K562 (cell line): ENCODE data around the gene CREB5. TPM values are rescaled to one million over a fixed set of nuclear protein-coding genes. Genes with fewer than 3 reads are reported as not detected.

Experiments used
- ATAC-seq: fragments of 200-7000 bp; cut with Tn5 transposase; 3 replicates; pipeline ENCODE4 v1.9.1; 2020; ENCODE audit warnings: moderate library complexity
- BruUV-seq: library from RNA; stranded (reverse); fragments of 400-500 nt; replicated peaks from 2 replicates; lab custom pipeline; 2021; lab: Mats Ljungman, UMichigan
- CTCF ChIA-PET: fragments of 300-600 bp; formaldehyde crosslinking; extraction: SDS; loops from one replicate; lab custom pipeline; 2021; ENCODE audit warnings: low intra/inter-chr PET ratio; lab: Yijun Ruan, JAX
- POLR2A ChIA-PET: fragments of 300-600, 350-650 bp; sonication (Branson Sonifier 250); formaldehyde crosslinking; extraction: SDS; loops from one replicate; lab custom pipeline; 2021; ENCODE audit warnings: antibody characterized with exemption, inconsistent platforms; lab: Yijun Ruan, JAX
- DNase-seq, 4 experiments: peaks; one replicate each; pipeline versions ENCODE4 v3.0.0 to v3.0.0-alpha.2; 2011 to 2018; ENCODE audit warnings: low spot score in 3 of 4, mixed read lengths in 3 of 4; ENCODE audit errors: extremely low read depth in 1 of 4
- FAIRE-seq: peaks from 2 replicates; lab custom pipeline; 2011; peaks lifted over from hg19 to GRCh38; lab: Jason Lieb, UNC
- H2AFZ ChIP-seq: 2 replicates; pipeline ENCODE4 v1.6.0; 2011; ENCODE audit warnings: low read depth, low read length, control low read depth, inconsistent platforms
- H3K27ac ChIP-seq: fragments of 200-600 bp; 3 replicates; pipeline ENCODE4 v1.8.0; 2011; ENCODE audit warnings: low read depth, mild to moderate bottlenecking, control low read depth, inconsistent platforms, low read length, moderate library complexity, mixed read lengths; ENCODE audit errors: extremely low read depth
- H3K27me3 ChIP-seq, 2 experiments: fragments of 300-600 bp in 1 of 2; 2 replicates in 1 of 2; 3 replicates in 1 of 2; pipeline versions ENCODE4 v1.6.0 to v1.8.0; 2011; ENCODE audit warnings: inconsistent platforms in 2 of 2, low read length in 2 of 2, mild to moderate bottlenecking in 1 of 2, mixed read lengths in 1 of 2, moderate library complexity in 1 of 2; ENCODE audit not compliant: control insufficient read depth in 2 of 2, insufficient read depth in 2 of 2
- H3K36me3 ChIP-seq: fragments of 300-600 bp; 3 replicates; pipeline ENCODE4 v1.8.0; 2011; ENCODE audit warnings: mild to moderate bottlenecking, low read length, inconsistent platforms; ENCODE audit not compliant: control insufficient read depth, insufficient read depth
- H3K4me1 ChIP-seq, 2 experiments: fragments of 200-600 bp in 1 of 2; replicated peaks in 1 of 2; 2 replicates in 1 of 2; 3 replicates in 1 of 2; pipeline versions ENCODE4 v1.5.1 to v1.8.0; 2011; ENCODE audit warnings: inconsistent platforms in 2 of 2, low read length in 2 of 2, mild to moderate bottlenecking in 1 of 2, mixed read lengths in 1 of 2, moderate library complexity in 1 of 2; ENCODE audit not compliant: control insufficient read depth in 2 of 2, insufficient read depth in 2 of 2
- H3K4me2 ChIP-seq: 2 replicates; pipeline ENCODE4 v1.6.1; 2011; ENCODE audit warnings: low read length, control low read depth, inconsistent platforms, mixed read lengths; ENCODE audit not compliant: insufficient read depth
- H3K4me3 ChIP-seq: fragments of 200-600 bp; sonication (generic), shearing (Covaris generic); 2 replicates; pipeline ENCODE4 v1.5.1; 2016; ENCODE audit warnings: control low read depth, inconsistent platforms
- H3K79me2 ChIP-seq: fragments of 200-600 bp; 3 replicates; pipeline ENCODE4 v1.8.0; 2011; ENCODE audit warnings: low read length, inconsistent platforms; ENCODE audit not compliant: control insufficient read depth, insufficient read depth
- H3K9ac ChIP-seq, 2 experiments: 2 replicates each; pipeline versions ENCODE4 v1.6.0 to v1.6.1; 2011; ENCODE audit warnings: low read depth in 2 of 2, low read length in 2 of 2, control low read depth in 1 of 2, inconsistent platforms in 1 of 2, mild to moderate bottlenecking in 1 of 2, mixed read lengths in 1 of 2; ENCODE audit not compliant: insufficient read depth in 1 of 2
- H3K9me1 ChIP-seq: one replicate; pipeline ENCODE4 v1.6.0; 2011; ENCODE audit warnings: inconsistent platforms, mild to moderate bottlenecking, low read length, moderate library complexity; ENCODE audit not compliant: control insufficient read depth, insufficient read depth
- H3K9me3 ChIP-seq: replicated peaks from 2 replicates; pipeline ENCODE4 v1.5.1; 2011; ENCODE audit warnings: low read depth, low read length, inconsistent platforms; ENCODE audit not compliant: control insufficient read depth, insufficient read depth
- H4K20me1 ChIP-seq: replicated peaks from 2 replicates; pipeline ENCODE4 v1.6.1; 2011; ENCODE audit warnings: low read length, inconsistent platforms, mixed read lengths; ENCODE audit not compliant: control insufficient read depth, insufficient read depth
- ARHGAP35 ChIP-seq: fragments of 450-650 bp; IDR thresholded peaks from 2 replicates; pipeline ENCODE4 v1.6.1; 2018; ENCODE audit not compliant: partially characterized antibody
- ELF1 ChIP-seq: fragments of 200-800 bp; sonication (Bioruptor generic); IDR thresholded peaks from 2 replicates; pipeline ENCODE4 v1.6.1; 2016; ENCODE audit warnings: missing genetic modification characterization, missing compliant biosample characterization
- ELF2 ChIP-seq: fragments of 250-450 bp; sonication (Bioruptor Pico); IDR thresholded peaks from 2 replicates; pipeline ENCODE4 v1.5.0; 2021; ENCODE audit warnings: mild to moderate bottlenecking
- ETV6 ChIP-seq, 3 experiments: fragments of 150-350 bp in 1 of 3; sonication (generic) in 1 of 3; formaldehyde crosslinking in 1 of 3; IDR thresholded peaks; 2 replicates each; pipeline versions ENCODE4 v1.6.1 to v1.8.0; 2014 to 2022; ENCODE audit warnings: borderline replicate concordance in 2 of 3, low read depth in 2 of 3, antibody characterized with exemption in 1 of 3, low read length in 1 of 3, mild to moderate bottlenecking in 1 of 3, missing genetic modification reagents in 1 of 3
- HOXB6 ChIP-seq: fragments of 250-450 bp; sonication (Bioruptor Pico); IDR thresholded peaks from 2 replicates; pipeline ENCODE4 v1.5.1; 2022; ENCODE audit warnings: mild to moderate bottlenecking, borderline replicate concordance
- NFATC3 ChIP-seq: fragments of 450-650 bp; IDR thresholded peaks from 2 replicates; pipeline ENCODE4 v1.6.1; 2017; ENCODE audit warnings: mild to moderate bottlenecking
- RUNX1 ChIP-seq: sonication (generic); IDR thresholded peaks from 2 replicates; pipeline ENCODE4 v1.6.1; 2016; ENCODE audit warnings: antibody characterized with exemption, low read depth
- WGBS: fragments of 100-300 bp; shearing (Covaris generic); methylation state at CpG from one replicate; pipeline ENCODE4 v1.1.6; 2016; ENCODE audit warnings: low coverage, mixed read lengths; ENCODE audit not compliant: insufficient coverage; ENCODE audit errors: missing lambda C conversion rate; 5-methylcytosine and 5-hydroxymethylcytosine counted together
- in situ Hi-C: fragments of 300-500 bp; cut with MboI; formaldehyde crosslinking; loops from 4 replicates; pipeline ENCODE4 v1.15.0; 2018; ENCODE audit warnings: inconsistent platforms, mixed read lengths
- intact Hi-C: fragments of 100-400 bp; cut with micrococcal nuclease; formaldehyde crosslinking; loops from 2 replicates; pipeline ENCODE4 v1.14.2; 2022
- polyA plus RNA-seq, 8 experiments: library from polyadenylated mRNA; depleted of rRNA in 4 of 8; stranded (reverse) in 5 of 8; unstranded in 3 of 8; fragments of >200 nt; fragmentation: Nextera tagmentation in 2 of 8; fragmentation: Illumina TruSeq in 1 of 8; extraction: Ambion mirVana in 2 of 8; extraction: Trizol in 1 of 8; gene quantifications; 2 replicates each; pipeline versions ENCODE4 v1.2.1 to v1.2.3, GENCODE V29; 2011 to 2014; ENCODE audit warnings: inconsistent platforms in 1 of 8, missing spikeins in 1 of 8
- total RNA-seq, 7 experiments: library from RNA; depleted of rRNA in 6 of 7; stranded (reverse); fragments of >200 nt in 6 of 7; fragmentation: Illumina TruSeq in 2 of 7; extraction: Trizol in 2 of 7; gene quantifications; 2 replicates each; pipeline versions ENCODE4 v1.2.1 to v1.2.3, GENCODE V29; 2011 to 2021; ENCODE audit warnings: low replicate concordance in 1 of 7
- TF ChIP-seq, protein P1 (sequence below): fragments of 250-450 bp; sonication (Bioruptor Pico); IDR thresholded peaks from 2 replicates; pipeline ENCODE4 v1.8.0; 2021; ENCODE audit warnings: moderate library complexity, mild to moderate bottlenecking, inconsistent platforms
- TF ChIP-seq, protein P2 (sequence below): fragments of 250-450 bp; sonication (Bioruptor Pico); IDR thresholded peaks from 2 replicates; pipeline ENCODE4 v1.8.0; 2021; ENCODE audit warnings: mild to moderate bottlenecking, moderate library complexity

The CREB5 gene
- total and polyA plus RNA-seq, 9 of the 15 experiments (the other 6 are each of a cell fraction or from before 2014, with no cell fraction given) = 0.33 to 6.4 (median 1.8) TPM

GRCh38 chr7:28381466-28381865 is 30.9 kb upstream of the CREB5 start:
- H3K9ac ChIP-seq = no peak overlapping the region
- in situ Hi-C loops = loop anchor here (10.0 kb wide), 1 partner anchor 473 kb away; no protein-coding TSS in a partner anchor
- CTCF ChIA-PET = no interaction called here
- no peaks in the 10 kb centered on the region for H3K79me2 ChIP-seq
- no peak overlapping the region for H3K27ac ChIP-seq
- intact Hi-C loops = no loop called here
- 0% methylated on average over 3 of the region's 3 CpGs for WGBS
- no peaks in the 10 kb centered on the region for H3K4me1 ChIP-seq
- H3K4me3 ChIP-seq = no peak overlapping the region
- H3K9me1 ChIP-seq = no peaks in the 10 kb centered on the region
- H4K20me1 ChIP-seq = no peaks in the 10 kb centered on the region
- FAIRE-seq = no peak
- H3K27me3 ChIP-seq = no peaks in the 10 kb centered on the region
- no peak overlapping the region for H3K4me2 ChIP-seq
- TF ChIP-seq HOXB6 (CRISPR knock-in tag) (no peak), ETV6 (IDR thresholded peaks at IDR 0.05; ENCODE audit: borderline replicate concordance in 1 of 2, low read depth in 2 of 2, low read length in 1 of 2) (no peak), ETV6 (CRISPR knock-in tag; IDR thresholded peaks at IDR 0.05; ENCODE audit: borderline replicate concordance) (no peak), ARHGAP35 (no peak), RUNX1 (no peak), NFATC3 (no peak), ELF2 (no peak), ELF1 (tag) (no peak)
- TF ChIP-seq, protein P1, sequence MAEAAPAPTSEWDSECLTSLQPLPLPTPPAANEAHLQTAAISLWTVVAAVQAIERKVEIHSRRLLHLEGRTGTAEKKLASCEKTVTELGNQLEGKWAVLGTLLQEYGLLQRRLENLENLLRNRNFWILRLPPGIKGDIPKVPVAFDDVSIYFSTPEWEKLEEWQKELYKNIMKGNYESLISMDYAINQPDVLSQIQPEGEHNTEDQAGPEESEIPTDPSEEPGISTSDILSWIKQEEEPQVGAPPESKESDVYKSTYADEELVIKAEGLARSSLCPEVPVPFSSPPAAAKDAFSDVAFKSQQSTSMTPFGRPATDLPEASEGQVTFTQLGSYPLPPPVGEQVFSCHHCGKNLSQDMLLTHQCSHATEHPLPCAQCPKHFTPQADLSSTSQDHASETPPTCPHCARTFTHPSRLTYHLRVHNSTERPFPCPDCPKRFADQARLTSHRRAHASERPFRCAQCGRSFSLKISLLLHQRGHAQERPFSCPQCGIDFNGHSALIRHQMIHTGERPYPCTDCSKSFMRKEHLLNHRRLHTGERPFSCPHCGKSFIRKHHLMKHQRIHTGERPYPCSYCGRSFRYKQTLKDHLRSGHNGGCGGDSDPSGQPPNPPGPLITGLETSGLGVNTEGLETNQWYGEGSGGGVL = no peak
- TF ChIP-seq, protein P2, sequence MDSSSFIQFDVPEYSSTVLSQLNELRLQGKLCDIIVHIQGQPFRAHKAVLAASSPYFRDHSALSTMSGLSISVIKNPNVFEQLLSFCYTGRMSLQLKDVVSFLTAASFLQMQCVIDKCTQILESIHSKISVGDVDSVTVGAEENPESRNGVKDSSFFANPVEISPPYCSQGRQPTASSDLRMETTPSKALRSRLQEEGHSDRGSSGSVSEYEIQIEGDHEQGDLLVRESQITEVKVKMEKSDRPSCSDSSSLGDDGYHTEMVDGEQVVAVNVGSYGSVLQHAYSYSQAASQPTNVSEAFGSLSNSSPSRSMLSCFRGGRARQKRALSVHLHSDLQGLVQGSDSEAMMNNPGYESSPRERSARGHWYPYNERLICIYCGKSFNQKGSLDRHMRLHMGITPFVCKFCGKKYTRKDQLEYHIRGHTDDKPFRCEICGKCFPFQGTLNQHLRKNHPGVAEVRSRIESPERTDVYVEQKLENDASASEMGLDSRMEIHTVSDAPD (CRISPR knock-in tag) = no peak
- TF ChIP-seq, all 486 proteins: peak for 0
- Histone ChIP-seq H3K9me3 (no peaks in the 10 kb centered on the region), H3K36me3 (no peaks in the 10 kb centered on the region), H2AFZ (no peak overlapping the region)
- POLR2A ChIA-PET = no interaction called here
- no TSS peak for BruUV-seq
- DNase-seq = no peak
- no peak for ATAC-seq
